ENCODE results near the gene PLD1.
"Not testable (repeated sequence)": the region's sequence is repeated elsewhere in the genome, so short reads cannot be mapped to it uniquely, and the experiment has no call there.

The PLD1 gene

GRCh38 chr3:171710359-171710758 is 99.9 kb downstream of the PLD1 start:
- Mint-ChIP-seq H3K4me1 (no peaks in the 10 kb centered on the region), H3K4me3 (no peak overlapping the region), H3K9me3 (peaks cover 3% of the 10 kb centered on the region), H3K36me3 (no peaks in the 10 kb centered on the region), H3K27ac (no peak overlapping the region), H3K27me3 (no peaks in the 10 kb centered on the region)
- ATAC-seq: no peak

GRCh38 chr3:171704814-171705213 is 105.5 kb downstream of the PLD1 start:
- ATAC-seq: no peak
- Mint-ChIP-seq H3K36me3 (no peaks in the 10 kb centered on the region), H3K4me1 (no peaks in the 10 kb centered on the region), H3K9me3 (peaks cover 5% of the 10 kb centered on the region), H3K27ac (no peak overlapping the region), H3K4me3 (no peak overlapping the region), H3K27me3 (peaks cover 8% of the 10 kb centered on the region)

DNA sequence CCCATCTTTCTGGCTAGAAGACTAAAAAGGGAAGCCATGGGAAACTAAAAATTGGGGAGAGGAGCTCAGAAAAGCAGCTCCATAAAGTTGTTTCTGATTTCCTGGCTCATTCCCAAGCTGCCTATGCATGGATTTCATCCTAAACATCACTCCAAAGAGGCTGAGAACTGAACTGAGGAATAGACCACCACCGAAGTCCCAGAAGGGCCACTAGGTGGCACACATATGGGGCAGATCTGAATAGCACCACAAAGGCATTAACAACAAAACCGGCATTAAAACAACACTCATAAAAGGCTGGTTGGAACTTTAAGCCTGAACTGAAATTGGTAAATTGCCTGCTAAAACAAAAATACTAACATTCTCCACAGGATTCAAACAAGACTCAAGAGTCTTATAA is 106.3 kb downstream of the PLD1 start:
- no peak for ATAC-seq
- H3K4me3 Mint-ChIP-seq: no peak overlapping the region
- H3K27me3 Mint-ChIP-seq: peaks cover 13% of the 10 kb centered on the region
- H3K27ac Mint-ChIP-seq: no peak overlapping the region
- H3K36me3 Mint-ChIP-seq: no peaks in the 10 kb centered on the region
- H3K9me3 Mint-ChIP-seq: peaks cover 5% of the 10 kb centered on the region
- no peaks in the 10 kb centered on the region for H3K4me1 Mint-ChIP-seq

DNA sequence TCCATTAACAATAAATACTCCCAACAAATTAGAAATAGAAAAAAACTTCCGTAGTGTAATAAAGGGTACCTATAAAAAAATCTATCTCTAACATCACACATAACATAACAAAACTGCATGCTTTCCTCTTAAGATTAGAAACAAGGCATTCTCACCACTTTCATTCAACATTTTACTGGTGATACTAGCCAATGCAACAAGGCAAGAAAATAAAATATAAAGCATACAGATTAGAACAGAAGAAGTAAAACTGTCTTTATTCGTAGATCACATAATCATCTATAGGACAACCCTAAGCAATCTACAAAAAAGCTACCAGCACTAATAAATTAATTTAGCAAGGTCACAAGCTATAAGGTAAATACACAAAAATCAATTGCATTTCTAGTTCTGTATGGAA is 107.1 kb downstream of the PLD1 start:
- Mint-ChIP-seq H3K27me3 (peaks cover 19% of the 10 kb centered on the region), H3K36me3 (no peaks in the 10 kb centered on the region), H3K4me3 (no peak overlapping the region), H3K27ac (no peak overlapping the region), H3K9me3 (peaks cover 5% of the 10 kb centered on the region), H3K4me1 (no peaks in the 10 kb centered on the region)
- ATAC-seq: no peak

GRCh38 chr3:171700653-171701052 is 109.6 kb downstream of the PLD1 start:
- Mint-ChIP-seq H3K9me3 (peaks cover 5% of the 10 kb centered on the region), H3K4me1 (no peaks in the 10 kb centered on the region), H3K27ac (no peak overlapping the region), H3K27me3 (peaks cover 30% of the 10 kb centered on the region), H3K36me3 (no peaks in the 10 kb centered on the region), H3K4me3 (no peak overlapping the region)
- no peak for ATAC-seq

- ATAC-seq: no peak
- Mint-ChIP-seq H3K9me3 (peaks cover 5% of the 10 kb centered on the region), H3K27me3 (peaks cover 30% of the 10 kb centered on the region), H3K27ac (no peak overlapping the region), H3K4me3 (no peak overlapping the region), H3K36me3 (no peaks in the 10 kb centered on the region), H3K4me1 (no peaks in the 10 kb centered on the region)
These were observed 110.1 kb downstream of the PLD1 start for GRCh38 chr3:171700157-171700556.

DNA sequence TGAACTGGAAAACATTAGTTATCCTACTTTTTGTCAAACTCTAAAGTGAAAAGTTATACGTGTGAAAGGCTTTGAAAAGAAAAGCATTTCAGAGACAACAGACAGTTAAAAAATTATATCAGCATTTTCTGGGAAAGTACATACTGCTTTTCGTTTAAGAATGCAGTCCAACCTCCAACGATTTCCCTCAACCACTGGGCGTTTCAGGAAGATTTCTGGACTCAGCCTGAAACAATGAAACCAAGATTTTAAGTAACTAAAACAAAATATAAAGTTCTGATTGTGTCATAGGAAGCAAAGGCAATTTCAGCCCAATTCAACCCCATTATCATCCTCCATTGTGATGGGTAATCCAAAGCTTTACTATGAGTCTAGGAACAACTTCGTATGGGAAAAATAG is 110.7 kb downstream of the PLD1 start:
- Mint-ChIP-seq H3K4me1 (no peaks in the 10 kb centered on the region), H3K36me3 (no peaks in the 10 kb centered on the region), H3K27ac (no peak overlapping the region), H3K27me3 (peaks cover 30% of the 10 kb centered on the region), H3K4me3 (no peak overlapping the region), H3K9me3 (peaks cover 5% of the 10 kb centered on the region)
- no peak for ATAC-seq

DNA sequence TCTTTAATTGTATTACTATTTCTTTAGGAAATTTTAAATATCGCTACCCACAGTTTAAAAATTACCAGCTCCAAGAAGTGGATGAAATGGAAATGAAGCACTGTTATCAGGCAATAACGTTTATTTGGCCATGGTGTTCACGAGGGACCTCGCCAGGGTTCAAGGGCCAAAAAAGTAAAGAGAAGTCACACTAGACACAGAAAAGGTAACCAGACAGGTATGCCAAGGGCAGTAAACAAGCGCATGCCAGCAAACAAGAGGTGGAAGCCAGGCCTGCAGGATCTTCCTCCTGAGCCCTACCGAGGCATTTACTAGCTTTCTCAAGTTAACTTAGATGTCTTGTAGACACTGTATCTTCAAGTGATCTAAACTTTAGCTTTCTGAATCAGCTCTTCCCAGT is 113.5 kb downstream of the PLD1 start:
- no peak overlapping the region for H3K27ac Mint-ChIP-seq
- H3K27me3 Mint-ChIP-seq: peaks cover 30% of the 10 kb centered on the region
- no peak overlapping the region for H3K4me3 Mint-ChIP-seq
- H3K9me3 Mint-ChIP-seq: no peaks in the 10 kb centered on the region
- ATAC-seq: no peak
- H3K4me1 Mint-ChIP-seq: no peaks in the 10 kb centered on the region
- no peaks in the 10 kb centered on the region for H3K36me3 Mint-ChIP-seq

GRCh38 chr3:171695426-171695825 is 114.9 kb downstream of the PLD1 start:
- no peak for ATAC-seq
- Mint-ChIP-seq H3K27ac (no peak overlapping the region), H3K27me3 (peaks cover 28% of the 10 kb centered on the region), H3K4me3 (no peak overlapping the region), H3K36me3 (no peaks in the 10 kb centered on the region), H3K9me3 (peaks cover 4% of the 10 kb centered on the region), H3K4me1 (no peaks in the 10 kb centered on the region)

DNA sequence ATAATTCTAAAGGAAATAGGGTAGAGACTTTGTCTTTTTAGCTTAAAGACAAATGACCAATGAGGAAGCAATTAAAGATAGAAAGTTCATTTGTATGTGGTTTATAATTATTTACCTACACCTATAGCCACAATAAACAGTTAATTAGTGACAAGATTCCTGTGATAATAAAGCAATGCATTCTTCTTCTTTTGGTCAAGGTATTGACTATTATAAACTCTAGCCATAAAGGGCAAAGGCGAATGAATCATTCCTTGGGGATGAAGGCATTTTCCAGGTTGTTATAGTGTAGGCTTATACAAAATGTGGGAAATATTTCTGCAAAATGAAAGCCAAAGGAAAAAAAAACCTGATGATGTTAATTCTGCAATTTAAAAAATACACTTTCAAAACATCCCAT is 115.4 kb downstream of the PLD1 start:
- Mint-ChIP-seq H3K27ac (no peak overlapping the region), H3K27me3 (peaks cover 23% of the 10 kb centered on the region), H3K36me3 (no peaks in the 10 kb centered on the region), H3K9me3 (peaks cover 4% of the 10 kb centered on the region), H3K4me1 (no peaks in the 10 kb centered on the region), H3K4me3 (no peak overlapping the region)
- no peak for ATAC-seq

- not testable (repeated sequence) for ATAC-seq, H3K4me1 Mint-ChIP-seq, H3K9me3 Mint-ChIP-seq, H3K27ac Mint-ChIP-seq, H3K36me3 Mint-ChIP-seq, H3K27me3 Mint-ChIP-seq, H3K4me3 Mint-ChIP-seq
These were observed 117.7 kb downstream of the PLD1 start for GRCh38 chr3:171692551-171692950.

DNA sequence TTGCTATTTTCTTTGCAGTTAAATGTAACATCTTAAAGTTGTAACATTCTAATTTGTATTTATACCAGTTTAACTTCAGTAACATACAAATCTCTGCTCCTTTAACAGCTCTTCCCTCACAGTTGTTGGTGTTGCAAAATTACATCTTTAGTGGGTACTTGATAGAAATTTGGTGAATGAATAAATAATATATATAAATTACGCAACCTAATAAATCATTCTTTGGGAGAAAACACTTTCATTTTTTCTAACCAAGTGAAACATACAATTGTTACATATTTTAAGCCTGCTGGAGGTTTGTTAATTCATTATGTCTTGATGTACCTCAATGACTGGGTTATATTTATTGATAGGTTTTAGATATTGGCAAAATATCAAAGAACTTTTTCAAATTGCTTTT is 118.8 kb downstream of the PLD1 start:
- Mint-ChIP-seq H3K4me3 (no peak overlapping the region), H3K4me1 (no peaks in the 10 kb centered on the region), H3K9me3 (peaks cover 4% of the 10 kb centered on the region), H3K36me3 (no peaks in the 10 kb centered on the region), H3K27me3 (no peaks in the 10 kb centered on the region), H3K27ac (no peak overlapping the region)
- no peak for ATAC-seq

DNA sequence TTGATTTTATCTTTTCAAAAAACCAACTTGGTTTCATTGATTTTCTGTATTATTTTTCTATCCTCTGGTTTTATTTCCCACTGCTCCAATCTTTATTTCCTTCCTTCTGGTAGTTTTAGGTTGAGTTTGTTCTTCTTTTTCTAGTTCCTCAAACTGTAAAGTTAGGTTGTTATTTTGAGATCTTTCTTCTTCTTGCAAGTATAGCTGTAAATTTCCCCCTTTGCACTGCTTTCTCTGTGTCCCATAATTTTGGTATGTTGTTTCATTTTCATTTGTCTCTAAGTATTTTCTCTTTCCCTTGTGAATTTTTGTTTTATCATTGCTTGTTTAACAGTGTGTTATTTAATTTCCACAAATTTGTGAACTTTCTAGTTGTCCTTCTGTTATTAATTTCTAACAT is 120.0 kb downstream of the PLD1 start:
- no peaks in the 10 kb centered on the region for H3K36me3 Mint-ChIP-seq
- H3K27me3 Mint-ChIP-seq: no peaks in the 10 kb centered on the region
- H3K27ac Mint-ChIP-seq: no peak overlapping the region
- no peaks in the 10 kb centered on the region for H3K4me1 Mint-ChIP-seq
- no peak for ATAC-seq
- H3K4me3 Mint-ChIP-seq: no peak overlapping the region
- peaks cover 4% of the 10 kb centered on the region for H3K9me3 Mint-ChIP-seq

- Mint-ChIP-seq H3K9me3 (peaks cover 4% of the 10 kb centered on the region), H3K4me1 (no peaks in the 10 kb centered on the region), H3K27me3 (no peaks in the 10 kb centered on the region), H3K4me3 (no peak overlapping the region), H3K36me3 (no peaks in the 10 kb centered on the region), H3K27ac (no peak overlapping the region)
- ATAC-seq: no peak
These were observed 121.7 kb downstream of the PLD1 start for GRCh38 chr3:171688593-171688992.

- no peak for ATAC-seq
- Mint-ChIP-seq H3K27ac (no peak overlapping the region), H3K9me3 (peaks cover 7% of the 10 kb centered on the region), H3K4me1 (no peaks in the 10 kb centered on the region), H3K4me3 (no peak overlapping the region), H3K36me3 (no peaks in the 10 kb centered on the region), H3K27me3 (no peaks in the 10 kb centered on the region)
These were observed 122.3 kb downstream of the PLD1 start for GRCh38 chr3:171688002-171688401.

GRCh38 chr3:171687581-171687980 is 122.7 kb downstream of the PLD1 start:
- Mint-ChIP-seq H3K27me3 (no peaks in the 10 kb centered on the region), H3K4me3 (no peak overlapping the region), H3K36me3 (no peaks in the 10 kb centered on the region), H3K27ac (no peak overlapping the region), H3K9me3 (peaks cover 7% of the 10 kb centered on the region), H3K4me1 (no peaks in the 10 kb centered on the region)
- ATAC-seq: no peak

DNA sequence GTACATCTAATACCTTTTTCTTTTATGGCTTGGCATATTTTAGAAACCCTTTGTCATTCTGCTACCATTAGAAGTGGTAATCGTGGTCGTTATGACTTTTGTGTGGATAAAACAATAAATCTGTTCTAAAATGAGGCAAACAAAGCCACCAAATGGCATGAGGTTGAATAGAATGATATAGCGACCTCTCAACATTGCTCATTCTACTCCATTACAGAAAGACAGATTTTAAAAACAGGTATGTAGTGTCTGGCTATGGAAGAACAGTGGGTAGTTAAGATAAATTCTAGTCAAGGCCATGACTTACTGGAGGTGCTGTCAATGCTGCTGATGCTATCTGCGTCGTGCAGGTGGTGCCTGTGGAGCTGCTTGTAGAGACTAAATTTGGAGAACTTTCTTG is 123.2 kb downstream of the PLD1 start:
- H3K4me3 Mint-ChIP-seq: no peak overlapping the region
- H3K9me3 Mint-ChIP-seq: peaks cover 7% of the 10 kb centered on the region
- no peak for ATAC-seq
- no peaks in the 10 kb centered on the region for H3K36me3 Mint-ChIP-seq
- no peaks in the 10 kb centered on the region for H3K27me3 Mint-ChIP-seq
- no peak overlapping the region for H3K27ac Mint-ChIP-seq
- H3K4me1 Mint-ChIP-seq: no peaks in the 10 kb centered on the region
